DND-41 (cell line): ENCODE results near the gene RETREG2.

ENCODE experiments used
- ATAC-seq: fragments of 200-7000 bp; cut with Tn5 transposase; 3 replicates; pipeline ENCODE4 v1.9.1; 2021; ENCODE audit warnings: low read depth; ENCODE audit not compliant: insufficient read depth
- DNase-seq: peaks from one replicate; pipeline ENCODE4 v3.0.0-alpha.2; 2020
- H2AFZ ChIP-seq: 2 replicates; pipeline ENCODE4 v1.6.0; 2012; ENCODE audit warnings: low read depth, low read length
- H3K27ac ChIP-seq: 2 replicates; pipeline ENCODE4 v1.5.1; 2012; ENCODE audit warnings: low read length, inconsistent platforms
- H3K27me3 ChIP-seq: fragments of 200-600 bp; sonication (generic); 2 replicates; pipeline ENCODE4 v1.6.0; 2012; ENCODE audit warnings: low read length, mild to moderate bottlenecking, inconsistent platforms; ENCODE audit not compliant: insufficient read depth, poor library complexity
- H3K36me3 ChIP-seq: 2 replicates; pipeline ENCODE4 v1.5.1; 2012; ENCODE audit warnings: low read length, inconsistent platforms; ENCODE audit not compliant: insufficient read depth
- H3K4me1 ChIP-seq: 2 replicates; pipeline ENCODE4 v1.5.1; 2012; ENCODE audit warnings: mild to moderate bottlenecking, low read length; ENCODE audit not compliant: insufficient read depth
- H3K4me2 ChIP-seq: 2 replicates; pipeline ENCODE4 v1.6.0; 2012; ENCODE audit warnings: mild to moderate bottlenecking, moderate library complexity, low read length, inconsistent platforms; ENCODE audit not compliant: insufficient read depth
- H3K4me3 ChIP-seq, 2 experiments: fragments of 200-600 bp in 1 of 2; shearing (Covaris generic) in 1 of 2; 2 replicates each; pipeline ENCODE4 v1.5.1; 2012 to 2016; ENCODE audit warnings: inconsistent platforms in 2 of 2, low read length in 2 of 2, mild to moderate bottlenecking in 2 of 2, low read depth in 1 of 2, moderate library complexity in 1 of 2
- H3K79me2 ChIP-seq: 2 replicates; pipeline ENCODE4 v1.6.0; 2012; ENCODE audit warnings: low read length, inconsistent platforms; ENCODE audit not compliant: insufficient read depth
- H3K9ac ChIP-seq: 2 replicates; pipeline ENCODE4 v1.6.0; 2012; ENCODE audit warnings: low read depth, mild to moderate bottlenecking, inconsistent platforms, low read length, moderate library complexity
- H3K9me3 ChIP-seq: 2 replicates; pipeline ENCODE4 v1.5.1; 2012; ENCODE audit warnings: low read length, moderate library complexity, mild to moderate bottlenecking, inconsistent platforms; ENCODE audit not compliant: insufficient read depth, severe bottlenecking
- H4K20me1 ChIP-seq: 2 replicates; pipeline ENCODE4 v1.6.0; 2012; ENCODE audit warnings: low read length; ENCODE audit not compliant: insufficient read depth
- EZH2 ChIP-seq: IDR thresholded peaks from 3 replicates; pipeline ENCODE4 v1.6.1; 2012; ENCODE audit warnings: borderline replicate concordance, low read depth, mild to moderate bottlenecking, moderate library complexity, low read length, inconsistent platforms; ENCODE audit not compliant: severe bottlenecking
- TF ChIP-seq, protein P1 (sequence below): IDR thresholded peaks from 2 replicates; pipeline ENCODE4 v1.5.1; 2012; ENCODE audit warnings: borderline replicate concordance, low read length, moderate library complexity, mild to moderate bottlenecking; ENCODE audit not compliant: poor library complexity, severe bottlenecking; ENCODE audit errors: extremely low read depth

The RETREG2 gene

DNA sequence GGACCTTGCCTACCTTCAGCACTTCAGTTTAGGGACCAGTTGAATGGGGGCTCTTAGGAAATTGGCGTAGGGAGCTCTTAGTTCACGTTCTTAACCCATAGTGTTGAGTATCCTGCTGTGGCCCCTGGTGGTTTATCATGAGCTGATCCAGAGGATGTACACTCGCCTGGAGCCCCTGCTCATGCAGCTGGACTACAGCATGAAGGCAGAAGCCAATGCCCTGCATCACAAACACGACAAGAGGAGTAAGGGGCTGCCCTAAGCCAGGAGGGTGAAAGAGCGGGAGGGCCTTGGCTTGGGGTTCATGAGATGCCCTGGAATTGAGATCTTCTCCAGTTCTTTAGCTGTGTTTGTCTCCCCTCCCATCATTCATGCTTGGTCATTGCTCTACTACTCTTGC is 2.9 kb downstream of the RETREG2 start:
- Histone ChIP-seq H2AFZ (no peak overlapping the region), H3K27ac (no peak overlapping the region), H4K20me1 (peaks cover 25% of the 10 kb centered on the region; the same call in 1 of the 2 replicates), H3K9me3 (no peaks in the 10 kb centered on the region), H3K9ac (no peak overlapping the region), H3K4me1 (peaks cover 27% of the 10 kb centered on the region), H3K27me3 (no peaks in the 10 kb centered on the region), H3K4me3 (no peak overlapping the region), H3K36me3 (peaks cover 52% of the 10 kb centered on the region), H3K4me2 (no peak overlapping the region), H3K79me2 (peaks cover 38% of the 10 kb centered on the region)
- ATAC-seq (no peak), DNase-seq (no peak)
- TF ChIP-seq EZH2 = no peak
- TF ChIP-seq, protein P1, sequence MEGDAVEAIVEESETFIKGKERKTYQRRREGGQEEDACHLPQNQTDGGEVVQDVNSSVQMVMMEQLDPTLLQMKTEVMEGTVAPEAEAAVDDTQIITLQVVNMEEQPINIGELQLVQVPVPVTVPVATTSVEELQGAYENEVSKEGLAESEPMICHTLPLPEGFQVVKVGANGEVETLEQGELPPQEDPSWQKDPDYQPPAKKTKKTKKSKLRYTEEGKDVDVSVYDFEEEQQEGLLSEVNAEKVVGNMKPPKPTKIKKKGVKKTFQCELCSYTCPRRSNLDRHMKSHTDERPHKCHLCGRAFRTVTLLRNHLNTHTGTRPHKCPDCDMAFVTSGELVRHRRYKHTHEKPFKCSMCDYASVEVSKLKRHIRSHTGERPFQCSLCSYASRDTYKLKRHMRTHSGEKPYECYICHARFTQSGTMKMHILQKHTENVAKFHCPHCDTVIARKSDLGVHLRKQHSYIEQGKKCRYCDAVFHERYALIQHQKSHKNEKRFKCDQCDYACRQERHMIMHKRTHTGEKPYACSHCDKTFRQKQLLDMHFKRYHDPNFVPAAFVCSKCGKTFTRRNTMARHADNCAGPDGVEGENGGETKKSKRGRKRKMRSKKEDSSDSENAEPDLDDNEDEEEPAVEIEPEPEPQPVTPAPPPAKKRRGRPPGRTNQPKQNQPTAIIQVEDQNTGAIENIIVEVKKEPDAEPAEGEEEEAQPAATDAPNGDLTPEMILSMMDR = no peak

DNA sequence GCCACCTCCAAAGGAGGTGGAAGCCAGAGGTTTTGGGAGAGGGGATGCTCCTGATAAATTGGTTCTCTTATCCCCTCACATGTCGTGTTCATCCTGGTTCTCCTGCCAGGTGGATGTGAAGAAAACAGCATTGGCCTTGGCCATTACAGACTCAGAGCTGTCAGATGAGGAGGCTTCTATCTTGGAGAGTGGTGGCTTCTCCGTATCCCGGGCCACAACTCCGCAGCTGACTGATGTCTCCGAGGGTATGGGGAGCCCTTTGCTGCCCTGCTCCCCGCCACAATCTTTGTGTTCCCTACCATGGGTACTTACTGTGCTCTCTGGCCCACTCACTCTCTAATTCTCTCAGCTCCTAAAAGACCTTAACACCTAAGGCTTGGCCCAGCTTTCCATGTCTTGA is 3.5 kb downstream of the RETREG2 start:
- H4K20me1 ChIP-seq = peaks cover 25% of the 10 kb centered on the region; the same call in 1 of the 2 replicates
- H3K9me3 ChIP-seq = no peaks in the 10 kb centered on the region
- H3K79me2 ChIP-seq = peaks cover 33% of the 10 kb centered on the region
- H3K36me3 ChIP-seq = peaks cover 52% of the 10 kb centered on the region
- H3K4me2 ChIP-seq = no peak overlapping the region
- H3K4me1 ChIP-seq = peaks cover 24% of the 10 kb centered on the region
- H2AFZ ChIP-seq = no peak overlapping the region
- H3K9ac ChIP-seq = no peak overlapping the region
- no peak overlapping the region for H3K27ac ChIP-seq
- H3K27me3 ChIP-seq = no peaks in the 10 kb centered on the region
- DNase-seq (no peak), ATAC-seq (no peak)
- H3K4me3 ChIP-seq = no peak overlapping the region
- TF ChIP-seq, protein P1 = no peak
- no peak for TF ChIP-seq EZH2

DNA sequence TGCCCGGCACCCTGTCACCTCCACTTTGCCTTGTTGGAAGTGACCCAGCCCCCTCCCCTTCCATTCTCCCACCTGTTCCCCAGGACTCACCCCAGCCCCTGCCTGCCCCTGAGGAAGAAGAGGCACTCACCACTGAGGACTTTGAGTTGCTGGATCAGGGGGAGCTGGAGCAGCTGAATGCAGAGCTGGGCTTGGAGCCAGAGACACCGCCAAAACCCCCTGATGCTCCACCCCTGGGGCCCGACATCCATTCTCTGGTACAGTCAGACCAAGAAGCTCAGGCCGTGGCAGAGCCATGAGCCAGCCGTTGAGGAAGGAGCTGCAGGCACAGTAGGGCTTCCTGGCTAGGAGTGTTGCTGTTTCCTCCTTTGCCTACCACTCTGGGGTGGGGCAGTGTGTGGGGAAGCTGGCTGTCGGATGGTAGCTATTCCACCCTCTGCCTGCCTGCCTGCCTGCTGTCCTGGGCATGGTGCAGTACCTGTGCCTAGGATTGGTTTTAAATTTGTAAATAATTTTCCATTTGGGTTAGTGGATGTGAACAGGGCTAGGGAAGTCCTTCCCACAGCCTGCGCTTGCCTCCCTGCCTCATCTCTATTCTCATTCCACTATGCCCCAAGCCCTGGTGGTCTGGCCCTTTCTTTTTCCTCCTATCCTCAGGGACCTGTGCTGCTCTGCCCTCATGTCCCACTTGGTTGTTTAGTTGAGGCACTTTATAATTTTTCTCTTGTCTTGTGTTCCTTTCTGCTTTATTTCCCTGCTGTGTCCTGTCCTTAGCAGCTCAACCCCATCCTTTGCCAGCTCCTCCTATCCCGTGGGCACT is 4.5 kb downstream of the RETREG2 start:
- Histone ChIP-seq H4K20me1 (peaks cover 25% of the 10 kb centered on the region; the same call in 1 of the 2 replicates), H3K9me3 (no peaks in the 10 kb centered on the region), H2AFZ (no peak overlapping the region), H3K9ac (no peak overlapping the region), H3K4me2 (no peak overlapping the region), H3K36me3 (peaks cover 52% of the 10 kb centered on the region), H3K79me2 (peaks cover 26% of the 10 kb centered on the region), H3K4me3 (no peak overlapping the region), H3K27me3 (no peaks in the 10 kb centered on the region), H3K27ac (no peak overlapping the region), H3K4me1 (peaks cover 18% of the 10 kb centered on the region)
- ATAC-seq = no peak
- no peak for TF ChIP-seq EZH2
- TF ChIP-seq, protein P1 = no peak
- DNase-seq = no peak
